ENCODE data around the gene AJAP1.

AJAP1 gene

GRCh38 chr1:4670265-4670664 is 15.9 kb downstream of the AJAP1 start:
- no peak for TF ChIP-seq ZBTB7A (IDR thresholded peaks at IDR 0.05; ENCODE audit: low read depth)

- TF ChIP-seq EGR1 (IDR thresholded peaks at IDR 0.05) (no peak), TEAD4 (IDR thresholded peaks at IDR 0.05) (no peak), USF1 (IDR thresholded peaks at IDR 0.05) (no peak), YY1 (IDR thresholded peaks at IDR 0.05; ENCODE audit: low read depth) (no peak), RAD21 (IDR thresholded peaks at IDR 0.05; ENCODE audit: low read depth) (no peak), CEBPB (IDR thresholded peaks at IDR 0.05) (no peak), EP300 (IDR thresholded peaks at IDR 0.05; ENCODE audit: borderline replicate concordance) (no peak), CREB1 (IDR thresholded peaks at IDR 0.05; ENCODE audit: low read depth) (no peak)
Measured at GRCh38 chr1:4671828-4672227, 17.4 kb downstream of the AJAP1 start.

GRCh38 chr1:4673494-4673893 is 19.1 kb downstream of the AJAP1 start:
- TF ChIP-seq MAX (IDR thresholded peaks at IDR 0.05) = no peak
- TF ChIP-seq NFIC (IDR thresholded peaks at IDR 0.05) = no peak
- TF ChIP-seq YY1 (IDR thresholded peaks at IDR 0.05; ENCODE audit: low read depth) = no peak
- TF ChIP-seq TAF1 (IDR thresholded peaks at IDR 0.05; ENCODE audit: low read depth) = no peak
- TF ChIP-seq RAD21 (IDR thresholded peaks at IDR 0.05; ENCODE audit: low read depth) = no peak
- no peak for TF ChIP-seq TCF12 (IDR thresholded peaks at IDR 0.05; ENCODE audit: low read depth)

- TF ChIP-seq EGR1 (IDR thresholded peaks at IDR 0.05) = no peak
Measured at GRCh38 chr1:4674117-4674516, 19.7 kb downstream of the AJAP1 start.

GRCh38 chr1:4674676-4675075 is 20.3 kb downstream of the AJAP1 start:
- TF ChIP-seq CREB1 (IDR thresholded peaks at IDR 0.05; ENCODE audit: low read depth) = no peak
- no peak for TF ChIP-seq USF1 (IDR thresholded peaks at IDR 0.05)
- TF ChIP-seq MAX (IDR thresholded peaks at IDR 0.05) = no peak
- no peak for TF ChIP-seq EP300 (IDR thresholded peaks at IDR 0.05; ENCODE audit: borderline replicate concordance)
- no peak for TF ChIP-seq REST (IDR thresholded peaks at IDR 0.05; ENCODE audit: low read depth)
- no peak for TF ChIP-seq CEBPB (IDR thresholded peaks at IDR 0.05)
- TF ChIP-seq EGR1 (IDR thresholded peaks at IDR 0.05) = no peak
- TF ChIP-seq TEAD4 (IDR thresholded peaks at IDR 0.05) = no peak

GRCh38 chr1:4675454-4676186 is 21.2 kb downstream of the AJAP1 start:
- TF ChIP-seq FOXM1 (IDR thresholded peaks at IDR 0.05; ENCODE audit: borderline replicate concordance, low read depth) (no peak), MAX (IDR thresholded peaks at IDR 0.05) (no peak), REST (IDR thresholded peaks at IDR 0.05; ENCODE audit: low read depth) (no peak), EGR1 (IDR thresholded peaks at IDR 0.05) (no peak), CREB1 (IDR thresholded peaks at IDR 0.05; ENCODE audit: low read depth) (no peak), NFIC (IDR thresholded peaks at IDR 0.05) (no peak), TAF1 (IDR thresholded peaks at IDR 0.05; ENCODE audit: low read depth) (no peak), CEBPB (IDR thresholded peaks at IDR 0.05) (no peak), RAD21 (IDR thresholded peaks at IDR 0.05; ENCODE audit: low read depth) (no peak), EP300 (IDR thresholded peaks at IDR 0.05; ENCODE audit: borderline replicate concordance) (no peak), TCF12 (IDR thresholded peaks at IDR 0.05; ENCODE audit: low read depth) (no peak), TEAD4 (IDR thresholded peaks at IDR 0.05) (no peak), USF1 (IDR thresholded peaks at IDR 0.05) (no peak), ZBTB7A (IDR thresholded peaks at IDR 0.05; ENCODE audit: low read depth) (no peak)

Data from Ishikawa (cell line).